H1 (cell line): ENCODE measurements around the gene MORN5. TPM values are rescaled to one million over a fixed set of nuclear protein-coding genes. Genes with fewer than 3 reads are reported as not detected.

Experiments used
- PHF8 ChIP-seq: fragments of 200-600 bp; sonication (generic); conservative IDR thresholded peaks from 2 replicates; pipeline ENCODE4 v1.7.1; 2012; ENCODE audit warnings: low read depth, mild to moderate bottlenecking, inconsistent platforms, low read length, moderate library complexity
- SIN3A ChIP-seq, 2 experiments: IDR thresholded peaks in 1 of 2; conservative IDR thresholded peaks in 1 of 2; 2 replicates each; pipeline ENCODE4 v1.6.1; 2011 to 2012; ENCODE audit warnings: low read length in 2 of 2, improper control_type of control experiment in 1 of 2, low read depth in 1 of 2, mild to moderate bottlenecking in 1 of 2
- TAF1 ChIP-seq: IDR thresholded peaks from 2 replicates; pipeline ENCODE4 v1.6.1; 2011; ENCODE audit warnings: mild to moderate bottlenecking, low read depth, low read length
- polyA plus RNA-seq, 7 experiments: library from polyadenylated mRNA; depleted of rRNA in 3 of 7; stranded (reverse) in 5 of 7; unstranded in 2 of 7; fragments of >200 nt in 5 of 7; fragments of 200-250 nt in 2 of 7; gene quantifications; 1 replicate in 5 of 7; 2 replicates in 1 of 7; 4 replicates in 1 of 7; pipeline versions ENCODE4 v1.2.1 to v1.2.3, GENCODE V29; 2011 to 2013; ENCODE audit warnings: missing spikeins in 2 of 7, mixed read lengths in 2 of 7
- total RNA-seq: library from RNA; stranded (reverse); fragmentation: NEBNext Ultra II Directional; extraction: Animal tissue kit (Norgen Biotek cat#: 25700); gene quantifications from 2 replicates; pipeline ENCODE4 v1.2.1, GENCODE V29; 2021
- TF ChIP-seq, protein P1 (sequence below): fragments of 300-600 bp; sonication (generic); IDR thresholded peaks from 2 replicates; pipeline ENCODE4 v1.7.1; 2012; ENCODE audit warnings: low read length, moderate library complexity, mild to moderate bottlenecking, inconsistent platforms; ENCODE audit not compliant: insufficient replicate concordance

MORN5 gene
- total and polyA plus RNA-seq, 2 of the 8 experiments (the other 6 are each of a cell fraction or from before 2014, with no cell fraction given), result not detected

- TF ChIP-seq, protein P1, sequence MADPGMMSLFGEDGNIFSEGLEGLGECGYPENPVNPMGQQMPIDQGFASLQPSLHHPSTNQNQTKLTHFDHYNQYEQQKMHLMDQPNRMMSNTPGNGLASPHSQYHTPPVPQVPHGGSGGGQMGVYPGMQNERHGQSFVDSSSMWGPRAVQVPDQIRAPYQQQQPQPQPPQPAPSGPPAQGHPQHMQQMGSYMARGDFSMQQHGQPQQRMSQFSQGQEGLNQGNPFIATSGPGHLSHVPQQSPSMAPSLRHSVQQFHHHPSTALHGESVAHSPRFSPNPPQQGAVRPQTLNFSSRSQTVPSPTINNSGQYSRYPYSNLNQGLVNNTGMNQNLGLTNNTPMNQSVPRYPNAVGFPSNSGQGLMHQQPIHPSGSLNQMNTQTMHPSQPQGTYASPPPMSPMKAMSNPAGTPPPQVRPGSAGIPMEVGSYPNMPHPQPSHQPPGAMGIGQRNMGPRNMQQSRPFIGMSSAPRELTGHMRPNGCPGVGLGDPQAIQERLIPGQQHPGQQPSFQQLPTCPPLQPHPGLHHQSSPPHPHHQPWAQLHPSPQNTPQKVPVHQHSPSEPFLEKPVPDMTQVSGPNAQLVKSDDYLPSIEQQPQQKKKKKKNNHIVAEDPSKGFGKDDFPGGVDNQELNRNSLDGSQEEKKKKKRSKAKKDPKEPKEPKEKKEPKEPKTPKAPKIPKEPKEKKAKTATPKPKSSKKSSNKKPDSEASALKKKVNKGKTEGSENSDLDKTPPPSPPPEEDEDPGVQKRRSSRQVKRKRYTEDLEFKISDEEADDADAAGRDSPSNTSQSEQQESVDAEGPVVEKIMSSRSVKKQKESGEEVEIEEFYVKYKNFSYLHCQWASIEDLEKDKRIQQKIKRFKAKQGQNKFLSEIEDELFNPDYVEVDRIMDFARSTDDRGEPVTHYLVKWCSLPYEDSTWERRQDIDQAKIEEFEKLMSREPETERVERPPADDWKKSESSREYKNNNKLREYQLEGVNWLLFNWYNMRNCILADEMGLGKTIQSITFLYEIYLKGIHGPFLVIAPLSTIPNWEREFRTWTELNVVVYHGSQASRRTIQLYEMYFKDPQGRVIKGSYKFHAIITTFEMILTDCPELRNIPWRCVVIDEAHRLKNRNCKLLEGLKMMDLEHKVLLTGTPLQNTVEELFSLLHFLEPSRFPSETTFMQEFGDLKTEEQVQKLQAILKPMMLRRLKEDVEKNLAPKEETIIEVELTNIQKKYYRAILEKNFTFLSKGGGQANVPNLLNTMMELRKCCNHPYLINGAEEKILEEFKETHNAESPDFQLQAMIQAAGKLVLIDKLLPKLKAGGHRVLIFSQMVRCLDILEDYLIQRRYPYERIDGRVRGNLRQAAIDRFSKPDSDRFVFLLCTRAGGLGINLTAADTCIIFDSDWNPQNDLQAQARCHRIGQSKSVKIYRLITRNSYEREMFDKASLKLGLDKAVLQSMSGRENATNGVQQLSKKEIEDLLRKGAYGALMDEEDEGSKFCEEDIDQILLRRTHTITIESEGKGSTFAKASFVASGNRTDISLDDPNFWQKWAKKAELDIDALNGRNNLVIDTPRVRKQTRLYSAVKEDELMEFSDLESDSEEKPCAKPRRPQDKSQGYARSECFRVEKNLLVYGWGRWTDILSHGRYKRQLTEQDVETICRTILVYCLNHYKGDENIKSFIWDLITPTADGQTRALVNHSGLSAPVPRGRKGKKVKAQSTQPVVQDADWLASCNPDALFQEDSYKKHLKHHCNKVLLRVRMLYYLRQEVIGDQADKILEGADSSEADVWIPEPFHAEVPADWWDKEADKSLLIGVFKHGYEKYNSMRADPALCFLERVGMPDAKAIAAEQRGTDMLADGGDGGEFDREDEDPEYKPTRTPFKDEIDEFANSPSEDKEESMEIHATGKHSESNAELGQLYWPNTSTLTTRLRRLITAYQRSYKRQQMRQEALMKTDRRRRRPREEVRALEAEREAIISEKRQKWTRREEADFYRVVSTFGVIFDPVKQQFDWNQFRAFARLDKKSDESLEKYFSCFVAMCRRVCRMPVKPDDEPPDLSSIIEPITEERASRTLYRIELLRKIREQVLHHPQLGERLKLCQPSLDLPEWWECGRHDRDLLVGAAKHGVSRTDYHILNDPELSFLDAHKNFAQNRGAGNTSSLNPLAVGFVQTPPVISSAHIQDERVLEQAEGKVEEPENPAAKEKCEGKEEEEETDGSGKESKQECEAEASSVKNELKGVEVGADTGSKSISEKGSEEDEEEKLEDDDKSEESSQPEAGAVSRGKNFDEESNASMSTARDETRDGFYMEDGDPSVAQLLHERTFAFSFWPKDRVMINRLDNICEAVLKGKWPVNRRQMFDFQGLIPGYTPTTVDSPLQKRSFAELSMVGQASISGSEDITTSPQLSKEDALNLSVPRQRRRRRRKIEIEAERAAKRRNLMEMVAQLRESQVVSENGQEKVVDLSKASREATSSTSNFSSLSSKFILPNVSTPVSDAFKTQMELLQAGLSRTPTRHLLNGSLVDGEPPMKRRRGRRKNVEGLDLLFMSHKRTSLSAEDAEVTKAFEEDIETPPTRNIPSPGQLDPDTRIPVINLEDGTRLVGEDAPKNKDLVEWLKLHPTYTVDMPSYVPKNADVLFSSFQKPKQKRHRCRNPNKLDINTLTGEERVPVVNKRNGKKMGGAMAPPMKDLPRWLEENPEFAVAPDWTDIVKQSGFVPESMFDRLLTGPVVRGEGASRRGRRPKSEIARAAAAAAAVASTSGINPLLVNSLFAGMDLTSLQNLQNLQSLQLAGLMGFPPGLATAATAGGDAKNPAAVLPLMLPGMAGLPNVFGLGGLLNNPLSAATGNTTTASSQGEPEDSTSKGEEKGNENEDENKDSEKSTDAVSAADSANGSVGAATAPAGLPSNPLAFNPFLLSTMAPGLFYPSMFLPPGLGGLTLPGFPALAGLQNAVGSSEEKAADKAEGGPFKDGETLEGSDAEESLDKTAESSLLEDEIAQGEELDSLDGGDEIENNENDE, result no peak
- TF ChIP-seq SIN3A (conservative IDR thresholded peaks at IDR 0.05 in 1 of 2, IDR thresholded peaks at IDR 0.05 in 1 of 2; ENCODE audit: low read depth in 1 of 2, low read length in 2 of 2) (no peak), PHF8 (no peak), TAF1 (no peak)
Measured at GRCh38 chr9:122121931-122122330, 37.8 kb upstream of the MORN5 start (continued).
